Right renal pelvis (tissue), 4 donors: Measurements from ENCODE around the gene ERC2. TPM values are rescaled to one million over a fixed set of nuclear protein-coding genes. Genes with fewer than 3 reads are reported as not detected.
"Not testable (repeated sequence)": the region's sequence is repeated elsewhere in the genome, so short reads cannot be mapped to it uniquely, and the experiment has no call there.

Source experiments
- DNase-seq, 4 donors: peaks; one replicate each; pipeline ENCODE4 v3.0.0-alpha.2; 2013; ENCODE audit warnings: low read depth in 4 of 4, low spot score in 3 of 4, missing footprints in 1 of 4
- polyA plus RNA-seq, 4 donors: library from polyadenylated mRNA; unstranded; fragments of 120-200 nt; gene quantifications; one replicate each; pipeline ENCODE4 v1.2.1, GENCODE V29; 2013; ENCODE audit not compliant: insufficient read length in 4 of 4

The ERC2 gene
- polyA plus RNA-seq, 4 donors = 2.3 to 3.4 (median 3.0) TPM

DNA sequence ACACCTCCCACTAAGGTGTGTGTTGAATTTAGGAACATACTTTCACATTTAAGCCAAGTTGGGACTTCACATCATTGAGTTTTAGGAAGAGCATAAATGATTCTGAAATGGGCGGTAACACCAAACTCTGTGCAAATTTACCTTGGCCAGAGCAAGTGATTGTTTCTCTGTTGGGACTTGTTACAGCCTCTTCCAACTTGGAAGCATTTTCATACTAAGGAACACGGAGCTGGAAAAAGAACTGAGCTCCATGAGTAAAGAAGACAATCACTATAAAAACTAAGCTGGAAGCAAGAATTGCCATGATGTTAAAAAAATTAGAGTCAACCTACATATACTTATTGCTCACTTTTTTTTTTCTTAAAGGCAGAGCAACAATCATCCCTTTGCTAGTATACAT lies 371.3 kb downstream of the ERC2 start:
- no peak for DNase-seq

DNA sequence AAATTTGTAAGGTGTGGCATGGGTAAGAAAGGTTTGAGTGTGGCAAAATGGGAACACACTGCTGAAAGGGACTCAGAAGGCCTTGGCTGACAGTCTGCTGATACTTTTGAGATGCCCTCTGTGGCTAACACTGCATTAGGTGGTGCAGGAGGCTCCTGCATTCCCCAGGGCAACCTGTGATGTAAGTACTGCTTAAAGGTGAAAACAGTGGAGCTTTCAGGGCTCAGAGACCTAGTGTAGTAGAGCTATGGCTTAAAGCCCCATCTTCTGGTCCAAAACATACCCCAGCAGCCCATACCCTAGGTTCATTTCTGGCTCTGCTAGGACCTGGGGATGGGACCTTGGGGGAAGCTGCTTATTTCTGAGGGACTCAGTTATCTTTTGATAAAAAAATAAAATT lies 374.1 kb downstream of the ERC2 start:
- no peak for DNase-seq

DNA sequence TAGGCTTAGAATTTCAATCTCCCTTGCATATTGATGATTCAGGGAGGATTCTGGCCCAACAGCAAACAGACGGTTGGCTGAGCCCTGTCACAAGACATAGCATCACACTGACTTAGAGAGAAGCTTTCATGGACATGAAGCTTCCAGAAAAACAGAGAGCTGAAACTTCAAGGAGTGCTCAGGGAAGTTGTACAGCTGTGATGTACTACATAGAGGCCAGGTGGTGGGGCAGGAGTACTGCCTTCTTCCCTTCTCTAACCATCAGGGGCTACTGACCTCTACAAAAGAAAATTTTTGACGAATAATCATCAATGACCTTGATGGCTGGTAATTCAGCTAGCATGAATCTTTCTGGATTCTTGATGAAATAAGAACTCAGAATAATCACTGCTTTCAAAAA lies 378.5 kb downstream of the ERC2 start:
- DNase-seq = no peak

DNA sequence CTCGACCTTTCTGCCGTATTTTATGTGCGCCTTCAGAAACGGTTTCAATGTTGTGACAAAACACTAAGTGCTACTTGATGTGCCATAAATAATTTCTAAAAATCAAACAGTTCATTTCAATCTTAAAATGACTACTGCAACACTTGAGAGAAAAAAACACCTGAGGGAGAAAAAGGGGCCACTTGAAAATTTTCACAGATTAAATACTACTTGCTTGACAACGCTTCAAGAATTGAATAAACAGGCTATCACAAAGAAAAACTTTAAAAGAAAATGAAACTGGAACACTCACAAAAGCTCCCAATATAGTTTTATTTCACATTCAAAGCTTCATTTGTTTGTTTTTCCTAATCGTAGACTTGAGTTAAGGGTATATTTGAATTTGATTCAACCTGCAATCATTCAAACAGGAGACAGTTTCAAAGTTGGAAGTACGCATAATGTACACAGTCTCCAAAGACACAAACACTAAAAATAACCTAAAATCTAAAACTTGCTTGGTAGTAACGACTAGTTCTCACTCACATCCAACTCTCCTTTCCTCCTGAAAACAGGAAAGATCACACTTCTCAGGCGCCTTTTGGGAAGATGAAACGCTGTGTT lies 380.7 kb downstream of the ERC2 start:
- DNase-seq = no peak

DNA sequence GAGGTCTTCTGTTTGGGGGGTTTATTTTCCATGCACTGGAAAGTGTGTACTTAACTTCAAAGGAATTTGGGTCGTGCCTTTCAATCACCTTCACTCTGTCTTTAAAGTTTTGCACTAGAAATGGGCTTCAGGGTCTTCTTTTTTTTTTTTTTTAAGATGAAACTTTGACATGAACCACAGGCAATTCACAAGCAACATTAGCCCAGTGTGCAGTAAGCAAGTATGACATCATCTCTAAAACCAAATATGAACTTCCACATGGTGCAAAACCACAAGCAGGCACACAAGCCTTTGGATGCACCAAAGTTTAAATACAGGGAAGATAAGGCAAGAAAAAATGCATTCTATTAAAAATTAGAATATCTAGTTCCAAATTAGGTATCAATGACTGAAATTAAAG lies 381.9 kb downstream of the ERC2 start:
- DNase-seq = no peak

DNA sequence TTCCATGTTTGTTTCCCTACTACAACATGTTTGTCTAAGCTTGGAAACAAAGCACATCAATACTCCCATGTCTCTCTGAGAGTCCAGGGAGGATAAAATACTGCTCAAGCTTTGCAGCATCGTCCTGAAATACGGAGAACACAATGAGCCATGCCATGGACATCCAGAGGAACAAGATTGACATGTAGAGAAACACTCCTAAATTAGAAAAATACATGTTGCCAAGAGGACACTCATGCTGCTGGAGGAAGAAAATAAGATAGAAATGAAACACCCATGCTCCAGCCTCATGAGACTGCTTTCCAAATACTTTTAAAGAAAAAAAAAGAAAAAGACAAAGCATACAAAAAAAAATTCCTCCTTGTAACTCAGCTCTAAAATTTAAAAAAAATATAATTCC lies 387.0 kb downstream of the ERC2 start:
- no peak for DNase-seq

DNA sequence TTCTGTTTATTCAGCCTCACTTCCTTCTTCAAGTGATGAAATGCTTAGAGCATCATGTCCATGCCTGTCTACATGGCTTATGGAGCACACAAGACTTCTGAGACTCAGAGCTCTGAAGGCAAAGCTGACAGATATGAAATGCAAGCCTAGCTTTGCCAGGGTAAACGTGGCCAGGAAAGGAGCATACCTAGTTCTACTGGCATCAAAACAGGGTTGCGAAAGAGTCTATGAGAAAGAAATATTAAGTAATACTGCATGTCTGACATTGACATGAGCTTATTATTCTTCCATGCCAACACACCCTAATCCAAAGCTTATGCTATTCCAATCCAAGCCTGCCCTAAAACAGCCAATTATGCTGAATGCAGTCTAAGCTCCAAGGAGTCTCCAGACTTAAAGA lies 391.5 kb downstream of the ERC2 start:
- no peak for DNase-seq

DNA sequence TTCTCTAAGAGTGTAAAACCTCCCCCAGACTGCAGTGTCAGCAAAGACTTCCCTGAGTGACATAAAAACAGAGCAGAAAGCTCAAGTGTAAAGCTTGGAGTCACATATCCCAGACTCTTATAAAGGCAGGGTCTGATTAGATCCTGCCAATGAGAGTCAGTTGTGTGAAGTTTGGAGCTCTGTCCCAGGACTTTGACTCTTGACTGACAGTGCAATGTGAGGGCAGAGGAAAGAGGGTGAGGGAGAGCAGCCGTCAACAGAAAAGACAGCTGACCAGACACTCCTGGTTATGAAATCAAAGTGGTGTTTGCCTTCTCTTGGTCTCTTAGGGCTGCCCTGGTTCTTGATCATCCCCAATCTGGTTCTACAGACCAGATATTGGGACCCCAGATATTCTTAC lies 393.2 kb downstream of the ERC2 start:
- DNase-seq = no peak

DNA sequence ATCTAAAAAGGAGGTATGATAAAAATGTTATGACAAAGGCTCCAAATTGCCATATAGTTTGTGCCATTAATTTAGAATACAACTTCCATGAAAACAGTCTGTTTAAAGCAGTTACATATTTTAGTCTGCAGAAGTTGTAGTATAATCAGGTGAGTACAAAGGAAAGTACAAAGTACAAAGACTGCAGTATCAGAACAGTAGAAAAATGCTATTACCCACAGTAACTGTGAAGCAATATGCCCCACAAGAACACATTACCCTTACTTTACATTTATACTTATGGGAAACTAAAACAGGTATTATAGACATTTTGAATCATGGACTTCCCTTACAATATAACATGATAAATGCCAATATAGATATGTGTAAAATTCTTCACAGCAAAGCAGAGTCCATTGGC lies 398.5 kb downstream of the ERC2 start:
- no peak for DNase-seq

DNA sequence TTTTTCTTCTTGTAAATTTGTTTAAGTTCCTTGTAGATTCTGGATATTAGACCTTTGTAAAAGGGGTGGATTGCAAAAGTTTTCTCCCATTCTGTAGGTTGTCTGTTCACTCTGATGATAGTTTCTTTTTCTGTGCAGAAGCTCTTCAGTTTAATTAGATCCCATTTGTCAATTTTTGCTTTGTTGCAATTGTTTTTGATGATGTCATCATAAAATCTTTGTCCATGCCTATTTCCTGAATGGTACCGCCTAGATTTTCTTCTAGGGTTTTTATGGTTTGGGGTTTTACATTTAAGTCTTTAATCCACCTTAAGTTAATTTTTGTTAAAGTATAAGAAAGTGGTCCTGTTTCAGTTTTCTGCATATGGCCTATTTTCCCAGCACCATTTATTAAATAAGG lies 401.9 kb downstream of the ERC2 start:
- DNase-seq = not testable (repeated sequence)

DNA sequence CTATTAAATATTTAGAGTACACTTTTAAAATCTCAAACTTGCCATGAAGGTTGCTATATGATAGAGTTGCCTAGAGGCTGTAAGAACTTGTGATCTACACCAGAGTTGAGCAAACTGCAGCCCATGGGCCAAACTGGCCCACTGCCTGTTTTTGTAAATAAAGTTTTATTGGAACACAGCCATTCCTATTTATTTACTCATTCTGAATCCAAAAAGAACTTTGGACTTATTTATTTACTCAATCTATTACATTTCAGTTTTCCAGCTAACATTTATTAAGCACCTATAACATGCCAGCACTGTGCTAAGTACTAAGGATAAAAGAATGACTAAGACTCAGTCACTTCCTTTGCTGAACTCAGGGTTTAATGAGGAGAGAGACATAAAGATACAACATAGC lies 403.6 kb downstream of the ERC2 start:
- no peak for DNase-seq

DNA sequence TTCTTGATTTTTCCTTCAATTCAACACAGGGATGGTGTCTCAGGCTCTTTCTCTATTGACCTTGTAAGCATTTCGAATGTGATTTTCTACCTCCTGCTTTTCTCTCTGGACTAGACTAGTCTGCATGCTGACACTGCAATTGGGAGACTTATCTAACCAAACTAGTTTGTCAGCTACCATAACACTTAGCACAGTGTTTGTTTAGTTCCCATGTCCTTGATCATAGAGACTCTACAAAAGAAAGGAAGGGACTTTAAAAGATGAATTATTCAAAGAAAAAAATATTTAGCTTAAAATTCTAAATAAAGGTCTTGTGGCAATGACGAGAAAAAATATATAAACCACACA lies 407.0 kb downstream of the ERC2 start:
- DNase-seq = no peak

DNA sequence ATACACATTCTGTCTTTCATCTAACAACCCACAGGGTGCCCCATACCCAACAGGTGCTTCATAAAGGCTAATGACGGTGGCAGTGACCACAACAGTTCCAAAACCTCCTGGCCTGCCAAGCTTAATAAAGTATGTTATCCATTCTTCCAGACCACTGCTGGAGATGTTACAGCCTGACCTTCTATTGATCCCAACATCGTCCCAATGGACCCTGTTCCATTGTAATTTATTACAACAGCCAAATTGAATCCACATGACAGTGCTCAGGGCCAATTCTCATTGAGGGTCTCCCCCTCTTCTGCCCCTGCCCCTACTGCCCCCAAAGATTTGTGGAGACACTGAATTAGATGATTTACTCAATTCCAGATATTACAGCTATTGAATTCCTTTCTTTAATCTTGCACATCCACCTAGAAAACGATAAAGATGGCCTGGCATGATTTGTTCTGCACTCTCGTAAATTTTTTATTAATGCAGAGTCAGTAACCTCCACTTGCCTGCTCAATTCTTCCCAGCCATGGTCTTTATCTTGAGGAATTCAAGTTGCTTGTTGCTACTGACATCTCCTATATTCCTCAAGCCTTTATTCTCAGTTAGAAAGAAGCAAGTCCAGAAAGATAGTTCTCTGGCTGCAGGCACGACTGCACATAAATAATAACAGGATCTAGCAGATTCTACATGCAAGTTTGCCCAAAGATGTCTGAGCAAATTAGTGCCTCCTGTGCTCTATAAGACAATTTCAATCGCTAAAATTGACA lies 407.6 kb downstream of the ERC2 start:
- no peak for DNase-seq

DNA sequence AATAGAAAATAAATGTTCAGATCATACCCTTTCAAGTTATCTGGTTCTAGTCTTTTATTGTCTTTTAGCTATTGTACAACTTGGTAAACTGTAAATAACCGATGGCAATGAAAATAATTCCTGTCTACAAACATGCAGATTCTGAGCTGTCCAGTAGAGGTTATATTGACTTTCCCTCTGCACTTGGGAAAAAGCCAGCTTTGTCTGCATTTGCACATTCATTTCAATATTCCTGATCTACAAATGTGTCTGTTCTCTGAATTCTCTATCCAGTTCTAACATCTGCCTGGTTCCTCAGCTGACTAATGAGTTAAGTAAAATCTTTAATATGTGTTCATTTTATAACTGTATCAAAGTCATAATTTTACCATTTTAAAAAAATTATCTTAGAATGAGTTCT lies 408.5 kb downstream of the ERC2 start:
- DNase-seq = no peak

DNA sequence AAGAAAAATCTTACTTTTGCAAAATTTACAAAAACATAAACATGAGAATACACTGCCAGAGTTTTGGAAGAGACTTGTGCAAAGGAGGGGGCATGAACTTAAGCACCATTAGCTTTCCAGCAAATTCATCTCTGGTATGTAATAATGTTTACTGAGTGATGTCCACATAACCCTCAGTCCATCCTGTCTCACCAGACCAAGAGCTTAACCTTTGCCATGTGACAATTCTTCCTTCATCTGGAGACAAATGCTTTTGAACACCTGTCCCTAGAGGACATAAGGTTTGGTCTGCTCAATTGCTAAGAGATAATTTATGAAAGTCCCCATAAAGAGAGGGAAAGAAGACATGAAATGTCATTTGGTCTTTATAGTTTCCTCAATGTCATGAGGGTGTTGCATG lies 412.3 kb downstream of the ERC2 start:
- no peak for DNase-seq

DNA sequence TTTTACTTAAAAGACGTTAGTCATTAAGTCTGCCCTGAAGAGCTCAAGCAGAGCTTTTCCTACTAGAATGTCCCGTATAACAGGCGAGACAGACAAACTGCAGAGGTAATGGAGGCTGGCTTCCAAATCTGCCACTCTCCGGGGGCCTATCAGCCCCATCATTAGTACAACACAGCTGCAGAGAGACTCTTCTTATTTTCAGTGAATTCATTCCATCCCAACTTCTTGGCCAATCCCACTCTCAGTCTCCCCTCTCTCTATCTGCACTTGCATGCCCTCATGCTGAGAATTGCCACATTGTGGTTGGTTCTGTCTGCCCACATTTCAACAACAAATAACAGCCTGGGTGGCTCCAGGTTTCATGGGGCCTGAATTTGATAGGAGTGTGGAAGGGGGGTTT lies 412.7 kb downstream of the ERC2 start:
- DNase-seq = no peak

DNA sequence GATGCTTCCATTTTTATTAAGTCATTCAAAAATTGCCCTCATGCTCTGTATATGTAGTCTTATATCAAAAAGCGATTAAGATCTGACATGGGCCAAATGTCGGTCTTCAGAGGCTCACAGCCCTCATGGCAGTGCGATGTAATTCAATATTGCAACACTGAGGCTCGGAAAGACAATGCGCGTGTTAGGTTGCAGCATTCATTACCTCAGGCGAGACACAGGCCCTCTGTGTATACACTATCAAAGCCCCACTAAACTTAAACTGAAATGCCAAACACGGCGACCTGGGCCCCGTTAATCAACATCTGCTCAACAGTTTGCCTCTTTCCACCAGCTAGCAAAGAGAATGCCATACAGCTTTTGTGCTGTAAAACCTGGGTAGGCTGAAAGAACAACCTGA lies 413.4 kb downstream of the ERC2 start:
- no peak for DNase-seq

DNA sequence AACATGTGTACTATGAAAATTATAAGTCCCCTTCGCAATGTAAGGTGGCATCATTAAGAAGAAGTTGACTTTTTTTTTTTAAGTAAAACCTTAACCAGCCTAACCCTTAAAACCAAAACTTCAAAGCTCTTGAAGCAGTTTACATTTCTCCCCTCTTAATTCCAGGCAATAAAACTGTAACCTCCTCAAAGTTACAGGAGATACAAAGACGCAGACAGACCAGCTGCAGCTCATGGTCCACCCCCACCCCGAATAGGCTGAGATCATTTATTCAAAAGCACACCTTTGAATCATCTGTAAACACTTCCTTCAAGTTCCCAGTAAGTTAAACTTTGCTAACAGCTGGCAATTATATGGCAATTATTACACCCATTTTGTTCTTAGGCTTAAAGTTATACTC lies 414.5 kb downstream of the ERC2 start:
- DNase-seq = no peak

DNA sequence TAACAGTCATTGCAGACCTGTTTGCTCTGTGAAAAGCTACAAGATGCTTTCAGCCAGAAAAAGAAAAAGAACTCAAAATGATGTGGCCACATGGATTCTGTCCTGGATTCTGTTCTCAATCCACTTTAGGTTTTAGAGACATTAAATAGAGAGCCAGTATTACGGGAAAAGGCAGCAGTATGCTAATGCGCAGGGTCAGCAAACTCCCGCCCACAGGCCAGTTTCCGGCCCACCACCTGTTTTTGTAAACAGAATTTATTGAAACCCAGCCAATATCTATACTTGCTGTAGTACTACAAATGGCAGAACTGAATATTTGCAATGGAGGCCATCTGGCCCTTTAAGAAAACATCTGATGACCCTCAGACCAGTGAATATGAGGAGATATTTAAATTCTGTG lies 416.1 kb downstream of the ERC2 start:
- DNase-seq = no peak

DNA sequence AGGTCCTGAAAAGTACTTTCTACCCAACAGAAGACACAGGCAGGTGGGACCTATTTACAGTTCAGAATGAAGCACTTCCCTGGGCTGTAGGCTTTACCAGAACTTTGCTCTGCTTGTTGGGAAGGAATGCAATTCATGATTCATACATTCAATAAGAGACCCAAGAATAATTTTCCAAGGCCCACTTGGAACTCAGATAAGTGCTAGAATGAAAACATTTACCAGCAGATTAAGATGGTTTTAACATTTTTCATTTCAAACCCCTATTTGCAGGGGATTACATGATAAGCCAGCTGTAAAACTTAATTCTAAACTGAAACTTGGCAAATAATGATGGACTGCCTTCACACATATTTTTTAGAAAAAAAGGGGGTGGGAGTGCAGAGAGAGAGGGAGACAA lies 417.2 kb downstream of the ERC2 start:
- no peak for DNase-seq

DNA sequence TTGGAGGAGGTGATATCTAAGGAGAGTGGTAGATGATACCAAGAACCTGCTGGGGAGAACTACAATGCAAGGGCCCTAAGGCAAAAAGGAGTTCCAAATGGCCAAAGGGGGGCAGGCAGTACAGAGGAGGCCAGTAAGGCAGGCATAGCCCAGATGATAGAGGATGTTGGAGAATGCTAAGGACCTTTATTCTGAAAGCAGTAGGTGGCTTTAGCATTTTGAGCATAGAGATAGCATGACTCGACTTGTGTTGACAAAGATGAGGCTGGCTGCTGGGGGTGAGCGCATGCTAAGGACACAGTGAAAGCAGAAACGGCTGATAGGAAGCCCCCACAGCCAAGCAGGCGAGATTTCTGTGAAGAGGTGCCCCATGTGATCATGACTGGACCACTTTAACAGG lies 419.3 kb downstream of the ERC2 start:
- DNase-seq = no peak

DNA sequence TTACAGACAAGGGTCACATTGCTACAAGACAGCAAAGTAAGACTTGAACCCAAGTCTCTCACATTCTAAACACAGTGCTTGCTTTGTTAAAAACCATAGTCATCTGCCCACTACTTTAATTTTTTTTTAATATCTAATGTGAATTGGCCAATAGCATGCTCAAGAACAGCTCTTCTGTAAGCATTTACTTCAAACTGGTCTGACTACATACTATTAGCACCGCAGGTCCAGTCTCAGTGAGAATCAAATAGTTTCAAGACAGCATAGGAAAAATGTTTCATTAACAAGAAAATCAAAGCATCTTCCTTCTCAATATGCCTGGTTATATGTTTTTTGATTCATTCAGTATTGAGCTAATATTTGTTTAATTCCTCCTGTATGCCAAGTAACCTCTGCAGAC lies 419.9 kb downstream of the ERC2 start:
- no peak for DNase-seq
